ENCODE measurements around the gene FCRLB. TPM values are rescaled to one million over a fixed set of nuclear protein-coding genes. Genes with fewer than 3 reads are reported as not detected.
"Not testable (repeated sequence)": the region's sequence is repeated elsewhere in the genome, so short reads cannot be mapped to it uniquely, and the experiment has no call there.

FCRLB gene
- polyA plus RNA-seq, 1 donor, result 4.4 TPM

DNA sequence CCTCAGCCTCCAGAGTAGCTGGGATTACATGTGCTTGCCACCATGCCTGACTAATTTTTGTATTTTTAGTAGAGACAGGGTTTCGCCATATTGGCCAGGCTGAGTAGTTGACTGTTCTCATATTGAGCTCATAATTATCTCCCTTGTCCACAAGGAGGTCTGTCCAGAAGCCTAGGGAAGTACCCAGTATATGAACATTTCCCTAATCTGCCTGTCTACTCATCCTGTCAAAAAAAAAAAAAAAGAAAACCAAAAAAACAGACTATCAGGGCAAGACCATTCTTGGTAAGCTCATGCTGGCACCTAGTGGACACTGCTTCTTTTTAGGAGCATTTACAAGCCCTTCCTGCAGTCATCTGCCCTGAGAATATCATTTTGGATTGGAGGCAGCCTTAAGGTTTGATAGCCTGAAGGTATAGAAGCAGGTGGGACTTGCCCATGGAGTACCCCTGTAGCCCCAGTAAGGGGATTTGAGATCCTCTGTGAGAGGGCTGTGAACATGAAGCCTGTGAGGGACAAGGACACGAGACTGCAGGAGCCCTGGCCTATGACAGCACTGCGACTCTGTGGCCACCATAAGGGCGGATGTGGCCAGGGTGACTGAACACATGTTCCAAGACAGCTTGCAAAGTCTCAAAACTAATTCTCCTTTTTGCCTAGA lies 17.4 kb downstream of the FCRLB start:
- DNase-seq, result no peak

GRCh38 chr1:161739865-161740566 lies 18.7 kb downstream of the FCRLB start:
- no peak for DNase-seq

DNA sequence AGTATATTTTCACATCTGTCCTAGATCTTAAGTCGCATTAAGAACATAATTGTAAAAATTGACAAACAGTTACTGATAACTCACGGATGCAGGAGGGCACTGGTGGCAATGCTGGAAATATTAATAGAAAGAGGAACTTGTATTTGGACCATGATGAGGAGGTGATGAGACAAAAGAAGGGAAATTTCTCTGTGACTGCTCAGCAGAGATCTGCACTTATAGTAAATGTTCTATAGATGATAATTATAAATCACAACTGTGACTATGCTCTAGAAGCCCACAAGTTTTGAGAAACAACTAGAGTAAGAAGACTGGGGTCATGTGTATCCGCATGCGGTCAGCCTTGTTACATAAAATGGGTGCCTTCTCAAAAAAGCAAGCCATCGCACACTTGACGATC lies 19.6 kb downstream of the FCRLB start:
- no peak for DNase-seq

GRCh38 chr1:161743231-161743630 lies 21.9 kb downstream of the FCRLB start:
- DNase-seq, result no peak

DNA sequence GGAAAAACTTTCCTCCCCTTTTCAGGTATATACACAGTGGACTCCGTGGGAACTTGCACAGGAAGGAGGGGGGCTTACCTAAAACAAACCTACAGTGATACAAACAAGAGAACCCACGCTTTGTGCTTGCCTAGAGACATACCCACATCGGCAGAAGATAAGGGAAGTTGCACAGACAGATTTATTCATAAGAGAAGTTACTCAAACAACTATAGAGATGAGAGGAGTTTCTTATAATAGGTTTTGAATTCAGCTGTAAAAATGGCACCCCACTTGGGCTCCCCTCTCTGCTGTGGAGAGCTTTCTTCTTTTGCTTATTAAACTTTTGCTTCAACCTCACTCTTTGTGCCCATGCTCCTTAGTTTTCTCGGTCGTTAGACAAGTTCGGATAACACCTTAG lies 26.5 kb downstream of the FCRLB start:
- no peak for DNase-seq

- DNase-seq, result peak; percentile 92
Observed at GRCh38 chr1:161749509-161750407, 28.4 kb downstream of the FCRLB start, which contains the start of gene DUSP12. TSS of gene DUSP12 (plus strand) at chr1:161749786. CDS start at chr1:161749802, 16 bp downstream.

- no peak for DNase-seq
Observed at GRCh38 chr1:161763522-161764098, 42.3 kb downstream of the FCRLB start.

DNA sequence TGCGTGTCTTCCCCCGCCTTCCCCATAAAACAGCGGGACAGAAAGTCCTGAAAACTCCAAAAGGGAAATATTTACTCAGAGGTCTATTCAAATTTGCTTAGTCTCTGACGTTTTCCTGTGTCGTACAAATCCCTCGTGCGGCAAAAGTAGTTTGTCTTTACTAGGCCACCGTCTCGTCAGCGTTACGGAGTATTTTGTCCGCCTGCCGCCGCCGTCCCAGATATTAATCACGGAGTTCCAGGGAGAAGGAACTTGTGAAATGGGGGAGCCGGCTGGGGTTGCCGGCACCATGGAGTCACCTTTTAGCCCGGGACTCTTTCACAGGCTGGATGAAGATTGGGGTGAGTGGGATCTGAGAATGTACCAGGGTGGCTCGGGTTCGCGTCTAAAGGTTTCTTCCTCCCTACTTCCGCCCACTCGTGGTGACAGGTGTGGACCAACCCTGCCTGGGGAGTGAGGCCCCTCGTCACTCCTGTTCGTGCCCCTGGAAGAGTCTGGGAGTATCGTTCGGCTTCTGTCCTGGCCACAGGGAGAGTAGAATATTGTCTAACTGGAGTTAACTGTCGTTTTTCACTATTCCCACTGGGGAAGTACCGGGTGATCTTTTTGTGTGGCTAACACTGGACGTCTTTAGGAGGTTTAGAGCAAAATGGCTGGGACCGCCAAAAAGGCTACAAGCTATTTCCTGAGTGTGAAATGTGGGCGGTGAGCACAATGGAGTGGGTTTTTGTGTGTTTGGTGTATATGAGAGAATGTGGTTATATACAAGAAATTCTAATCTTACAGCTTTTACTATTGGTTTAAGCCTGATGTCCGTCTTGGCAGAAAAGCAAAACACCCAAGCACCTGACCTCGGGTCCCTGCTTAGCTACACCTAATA lies 45.0 kb downstream of the FCRLB start, which contains the start of gene ATF6:
ATF6 (plus strand) TSS at position 219 of the 880 bp plus-strand sequence; CDS start at position 260, 41 bp downstream.
- peak; percentile 95 for DNase-seq

DNA sequence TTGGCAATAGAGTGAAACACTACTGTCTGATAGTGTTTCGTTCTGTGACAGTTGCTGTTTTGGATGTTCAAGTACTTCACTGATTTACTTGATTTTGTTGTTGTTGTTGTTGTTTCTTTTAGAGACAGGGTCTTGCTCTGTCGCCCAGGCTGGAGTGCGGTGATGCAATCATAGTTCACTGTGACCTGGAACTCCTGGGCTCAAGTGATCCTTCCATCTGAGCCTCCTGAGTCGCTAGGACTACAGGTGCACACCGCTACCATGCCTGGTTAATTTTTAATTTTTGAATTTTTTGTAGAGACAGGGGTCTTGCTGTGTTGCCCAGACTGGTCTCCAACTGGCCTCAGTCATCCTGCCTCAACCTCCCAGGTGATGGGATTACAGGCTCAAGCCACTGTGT lies 47.1 kb downstream of the FCRLB start:
- DNase-seq, result no peak

GRCh38 chr1:161768986-161769672 lies 47.8 kb downstream of the FCRLB start:
- no peak for DNase-seq

DNA sequence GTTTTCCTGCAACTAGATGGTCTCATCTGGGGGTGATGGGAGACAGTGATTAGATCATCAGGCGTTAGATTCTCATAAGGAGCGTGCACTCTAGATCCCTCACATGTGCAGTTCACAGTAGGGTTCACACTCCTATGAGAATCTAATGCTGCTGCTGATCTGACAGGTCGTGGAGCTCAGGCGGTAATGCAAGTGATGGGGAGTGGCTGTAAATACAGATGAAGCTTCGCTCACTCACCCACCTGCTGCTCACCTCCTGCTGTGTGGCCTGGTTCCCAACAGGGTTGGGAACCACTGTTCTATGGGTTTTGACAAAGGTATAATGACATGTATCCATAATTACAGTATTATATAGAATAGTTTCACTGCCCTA lies 48.3 kb downstream of the FCRLB start:
- DNase-seq, result not testable (repeated sequence)

GRCh38 chr1:161770250-161770649 lies 48.9 kb downstream of the FCRLB start:
- no peak for DNase-seq

- DNase-seq, result no peak
Observed at GRCh38 chr1:161771161-161771560, 49.8 kb downstream of the FCRLB start.

GRCh38 chr1:161771973-161772372 lies 50.6 kb downstream of the FCRLB start:
- DNase-seq, result no peak

DNA sequence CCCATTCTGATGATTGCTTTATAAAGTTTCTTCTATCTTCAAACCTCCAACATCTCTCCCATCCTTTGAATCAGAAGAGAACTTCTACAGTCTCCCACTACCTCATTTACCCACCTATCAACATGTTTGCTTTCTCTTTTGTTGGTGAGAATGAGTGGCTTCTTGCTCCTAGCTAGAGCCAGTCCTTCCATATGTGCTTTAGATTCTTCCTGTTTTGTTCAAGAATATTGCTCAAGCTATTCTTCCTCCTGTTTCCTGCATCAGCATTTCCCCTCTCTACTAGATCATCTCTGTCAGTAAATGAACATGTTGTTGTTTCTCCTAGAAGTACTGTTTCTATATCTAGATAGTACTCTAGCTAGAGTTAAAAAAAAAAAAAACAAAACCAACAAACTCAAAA lies 51.1 kb downstream of the FCRLB start:
- no peak for DNase-seq

GRCh38 chr1:161773791-161774190 lies 52.4 kb downstream of the FCRLB start:
- no peak for DNase-seq

DNA sequence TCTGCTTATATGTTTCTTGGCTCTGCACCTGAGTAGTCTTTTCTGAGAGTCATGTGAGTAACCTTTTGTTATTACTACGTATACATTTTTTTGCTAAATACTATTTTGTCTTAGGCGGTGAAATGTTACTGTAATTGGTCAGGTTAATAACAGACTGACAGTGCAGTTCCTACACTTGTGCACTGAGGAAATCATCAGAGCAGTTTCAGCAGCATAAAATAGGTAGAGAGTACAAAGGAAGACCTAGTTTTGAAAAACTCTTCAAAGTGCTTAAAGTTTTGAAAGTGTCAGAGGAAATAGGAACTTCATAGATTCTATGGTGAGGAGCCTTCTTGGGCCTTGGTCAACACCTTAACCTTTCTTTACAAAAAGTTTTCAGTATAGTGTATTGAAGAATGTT lies 55.9 kb downstream of the FCRLB start:
- no peak for DNase-seq
